NCI-H1417 treated with DMSO at 0.1 percent for 48 hours (cell line): Measurements from ENCODE around the gene ERRFI1.
"Not testable (repeated sequence)": the region's sequence is repeated elsewhere in the genome, so short reads cannot be mapped to it uniquely, and the experiment has no call there.

Experiments used
- DNase-seq: peaks from one replicate; lab custom pipeline; 2025; lab: John Stamatoyannopoulos, UW

ERRFI1 gene

DNA sequence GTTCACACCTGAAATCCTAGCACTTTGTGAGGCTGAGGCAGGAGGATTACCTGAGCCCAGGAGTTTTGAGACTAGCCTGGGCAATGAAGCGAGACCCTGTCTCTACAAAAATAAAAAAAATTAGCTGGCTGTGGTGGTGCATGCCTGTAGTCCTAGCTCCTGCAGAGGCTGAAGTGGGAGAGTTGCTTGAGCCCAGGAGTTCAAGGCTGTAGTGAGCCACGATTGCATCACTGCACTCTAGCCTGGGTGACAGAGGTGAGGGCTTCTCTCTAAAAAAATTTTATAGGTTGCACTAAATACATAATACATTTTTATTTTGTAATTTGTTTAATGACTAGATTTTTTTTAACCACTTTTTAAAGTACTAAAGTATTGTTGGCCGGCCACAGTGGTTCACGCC, 58.5 kb downstream of the ERRFI1 start:
- no peak for DNase-seq

DNA sequence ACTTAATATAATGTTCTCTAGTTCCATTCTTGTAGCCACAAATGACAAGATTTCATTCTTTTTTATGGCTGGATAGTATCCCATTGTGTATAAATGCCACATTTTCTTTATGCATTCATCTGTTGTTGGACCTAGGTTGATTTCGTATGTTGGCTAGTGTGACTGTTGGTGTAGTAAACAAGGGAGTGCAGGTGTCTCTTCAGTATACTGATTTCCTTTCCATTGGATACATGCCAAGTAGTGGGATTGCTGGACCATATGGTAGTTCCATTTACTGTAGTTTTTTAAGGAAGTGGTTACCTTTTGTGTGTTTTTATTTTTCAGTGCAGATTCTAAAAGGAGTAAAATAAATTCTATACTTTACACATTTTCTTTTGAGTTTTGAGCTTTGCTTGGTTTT, 58.9 kb downstream of the ERRFI1 start:
- DNase-seq = no peak

DNA sequence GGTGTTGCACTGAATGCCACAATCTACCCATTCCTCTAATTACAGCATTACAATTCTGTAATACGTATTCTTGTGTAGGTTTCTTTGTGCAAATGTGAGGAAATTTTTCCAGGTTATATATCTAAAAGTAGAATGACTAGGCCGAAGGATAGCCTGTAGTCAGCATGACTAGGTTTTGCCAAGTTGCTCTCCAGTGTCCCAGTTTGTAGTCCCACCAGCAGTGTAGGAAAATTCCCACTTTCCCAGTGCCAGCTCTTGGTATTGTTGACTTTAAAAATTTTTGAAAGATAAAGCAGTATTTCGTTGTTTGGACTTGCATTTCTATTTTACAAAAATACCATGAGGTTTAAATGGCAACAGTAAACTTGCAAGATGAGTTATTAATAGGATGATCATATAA, 61.6 kb downstream of the ERRFI1 start:
- no peak for DNase-seq

DNA sequence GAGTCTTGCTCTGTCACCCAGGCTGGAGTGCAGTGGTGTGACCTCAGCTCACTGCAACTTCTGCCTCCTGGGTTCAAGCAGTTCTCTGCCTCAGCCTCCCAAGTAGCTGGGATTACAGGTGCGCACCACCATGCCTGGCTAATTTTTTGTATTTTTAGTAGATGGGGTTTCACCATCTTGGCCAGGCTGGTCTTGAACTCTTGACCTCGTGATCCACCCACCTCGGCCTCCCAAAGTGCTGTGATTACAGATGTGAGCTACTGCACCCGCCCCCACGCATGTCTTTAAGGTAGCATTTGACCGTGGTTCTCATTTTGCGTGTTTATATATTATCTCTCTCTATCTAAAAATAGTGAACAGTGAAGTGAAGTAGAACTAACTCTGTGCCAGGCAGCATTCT, 62.3 kb downstream of the ERRFI1 start:
- not testable (repeated sequence) for DNase-seq

DNA sequence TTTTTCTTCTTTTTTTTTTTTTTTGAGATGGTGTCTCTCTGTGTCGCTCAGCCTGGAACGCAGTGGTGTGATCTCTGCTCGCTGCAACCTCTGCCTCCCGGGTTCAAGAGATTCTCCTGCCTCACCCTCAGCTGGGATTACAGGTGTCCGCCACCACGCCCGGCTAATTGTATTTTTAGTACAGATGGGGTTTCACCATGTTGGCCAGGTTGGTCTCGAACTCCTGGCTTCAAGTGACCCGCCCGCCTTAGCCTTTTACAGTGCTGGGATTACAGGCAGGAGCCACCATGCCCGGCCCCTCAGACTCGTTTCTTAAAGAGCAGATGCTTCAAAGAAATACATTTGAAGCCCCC, 62.8 kb downstream of the ERRFI1 start:
- not testable (repeated sequence) for DNase-seq

DNA sequence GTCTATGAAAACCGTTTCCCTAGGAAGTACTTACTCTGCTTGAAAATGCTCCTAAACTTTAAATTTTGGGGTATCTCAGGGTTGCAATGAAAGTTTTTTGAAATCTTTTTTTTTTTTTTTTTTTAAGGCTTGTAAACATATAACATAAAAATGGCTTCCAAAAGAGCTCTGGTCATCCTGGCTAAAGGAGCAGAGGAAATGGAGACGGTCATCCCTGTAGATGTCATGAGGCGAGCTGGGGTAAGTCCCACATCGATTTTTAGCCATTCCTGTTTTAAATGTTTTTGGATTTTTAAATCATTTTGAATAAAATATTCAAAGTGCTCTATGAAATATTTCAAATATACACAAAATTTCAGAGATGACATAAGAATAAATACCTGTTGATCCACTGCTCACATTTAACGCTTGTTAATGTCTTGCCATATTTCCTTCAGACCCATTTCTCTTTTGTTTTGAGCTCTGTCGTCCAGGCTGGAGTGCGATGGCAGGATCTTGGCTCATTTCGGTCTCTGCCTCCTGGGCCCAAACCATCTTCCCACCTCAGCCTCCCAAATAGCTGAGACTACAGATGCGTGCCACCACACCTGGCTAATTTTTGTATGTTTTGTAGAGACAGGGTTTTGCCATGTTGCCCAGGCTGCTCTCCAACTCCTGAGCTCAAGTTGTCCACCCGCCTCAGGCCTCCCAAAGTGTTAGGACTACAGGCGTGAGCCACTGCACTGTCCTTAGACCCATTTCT, 63.3 kb downstream of the ERRFI1 start:
- no peak for DNase-seq

DNA sequence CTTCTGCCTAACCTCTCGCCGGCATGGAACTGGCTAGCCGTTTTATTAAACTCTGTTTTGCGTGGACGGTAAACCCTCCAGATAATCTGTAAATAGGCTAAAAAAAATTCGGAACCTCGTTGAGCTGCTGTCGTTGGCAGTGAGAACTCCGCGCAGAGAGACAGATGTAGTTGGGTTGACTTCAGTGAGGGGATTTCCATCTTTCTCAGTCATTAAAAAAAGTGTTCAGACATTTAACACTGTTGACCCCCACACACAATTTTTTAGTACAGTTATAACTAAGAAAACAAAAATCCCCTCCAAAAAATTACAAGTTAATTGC, 64.1 kb downstream of the ERRFI1 start:
- no peak for DNase-seq
